Lower leg skin (tissue), 3 donors: ENCODE results near the gene FPGT.
"Not testable (repeated sequence)": the region's sequence is repeated elsewhere in the genome, so short reads cannot be mapped to it uniquely, and the experiment has no call there.

Experiments
- POLR2A ChIP-seq, 2 donors: fragments of 450-650 bp; IDR thresholded peaks; one replicate each; pipeline ENCODE4 v1.6.1; 2016 to 2017; ENCODE audit warnings: antibody characterized with exemption in 2 of 2, mild to moderate bottlenecking in 1 of 2, moderate library complexity in 1 of 2
- TF ChIP-seq, protein P1 (sequence below), 3 donors: fragments of 450-650 bp; IDR thresholded peaks; one replicate each; pipeline ENCODE4 v1.5.1; 2016; ENCODE audit warnings: antibody characterized with exemption in 3 of 3, mild to moderate bottlenecking in 3 of 3, moderate library complexity in 2 of 3

DNA sequence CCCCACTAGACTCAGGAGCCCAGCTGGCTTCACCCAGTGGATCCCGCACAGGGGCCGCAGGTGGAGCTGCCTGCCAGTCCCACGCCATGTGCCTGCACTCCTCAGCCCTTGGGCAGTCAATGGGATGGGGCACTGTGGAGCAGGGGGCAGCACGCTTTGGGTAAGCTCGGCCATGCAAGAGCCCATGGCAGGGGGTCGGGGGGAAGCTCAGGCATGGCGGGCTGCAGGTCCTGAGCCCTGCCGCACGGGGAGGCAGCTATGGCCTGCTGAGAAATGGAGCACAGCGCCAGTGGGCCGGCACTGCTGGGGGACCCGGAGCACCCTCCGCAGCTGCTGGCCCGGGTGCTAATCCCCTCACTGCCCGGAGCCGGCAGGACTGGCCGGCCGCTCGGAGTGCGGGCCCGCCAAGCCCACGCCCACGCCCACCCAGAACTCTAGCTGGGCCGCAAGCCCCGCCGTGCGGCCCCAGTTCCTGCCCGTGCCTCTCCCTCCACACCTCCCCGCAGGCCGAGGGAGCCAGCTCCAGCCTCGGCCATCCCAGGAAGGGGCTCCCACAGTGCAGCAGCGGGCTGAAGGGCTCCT lies 55.3 kb downstream of the FPGT start:
- TF ChIP-seq, protein P1, sequence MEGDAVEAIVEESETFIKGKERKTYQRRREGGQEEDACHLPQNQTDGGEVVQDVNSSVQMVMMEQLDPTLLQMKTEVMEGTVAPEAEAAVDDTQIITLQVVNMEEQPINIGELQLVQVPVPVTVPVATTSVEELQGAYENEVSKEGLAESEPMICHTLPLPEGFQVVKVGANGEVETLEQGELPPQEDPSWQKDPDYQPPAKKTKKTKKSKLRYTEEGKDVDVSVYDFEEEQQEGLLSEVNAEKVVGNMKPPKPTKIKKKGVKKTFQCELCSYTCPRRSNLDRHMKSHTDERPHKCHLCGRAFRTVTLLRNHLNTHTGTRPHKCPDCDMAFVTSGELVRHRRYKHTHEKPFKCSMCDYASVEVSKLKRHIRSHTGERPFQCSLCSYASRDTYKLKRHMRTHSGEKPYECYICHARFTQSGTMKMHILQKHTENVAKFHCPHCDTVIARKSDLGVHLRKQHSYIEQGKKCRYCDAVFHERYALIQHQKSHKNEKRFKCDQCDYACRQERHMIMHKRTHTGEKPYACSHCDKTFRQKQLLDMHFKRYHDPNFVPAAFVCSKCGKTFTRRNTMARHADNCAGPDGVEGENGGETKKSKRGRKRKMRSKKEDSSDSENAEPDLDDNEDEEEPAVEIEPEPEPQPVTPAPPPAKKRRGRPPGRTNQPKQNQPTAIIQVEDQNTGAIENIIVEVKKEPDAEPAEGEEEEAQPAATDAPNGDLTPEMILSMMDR (IDR thresholded peaks at IDR 0.05), result not testable (repeated sequence)
- not testable (repeated sequence) for TF ChIP-seq POLR2A (IDR thresholded peaks at IDR 0.05)
